NB4 (cell line): ENCODE results near the gene BIN1.

Experiments
- CTCF ChIP-seq: IDR thresholded peaks from one replicate; pipeline ENCODE4 v1.5.1; 2012; ENCODE audit warnings: low read depth, low read length
- POLR2A ChIP-seq: IDR thresholded peaks from 2 replicates; pipeline ENCODE4 v1.6.1; 2011; ENCODE audit warnings: mild to moderate bottlenecking; ENCODE audit not compliant: insufficient read length; ENCODE audit errors: extremely low read depth

GRCh38 chr2:127155028-127155581, 48.2 kb upstream of the BIN1 start:
- TF ChIP-seq POLR2A (no peak), CTCF (no peak)
